GDM1 (cell line): ENCODE results near the gene WRAP73.

ENCODE experiments used
- DNase-seq: peaks from one replicate; lab custom pipeline; 2025; lab: John Stamatoyannopoulos, UW

Gene WRAP73

DNA sequence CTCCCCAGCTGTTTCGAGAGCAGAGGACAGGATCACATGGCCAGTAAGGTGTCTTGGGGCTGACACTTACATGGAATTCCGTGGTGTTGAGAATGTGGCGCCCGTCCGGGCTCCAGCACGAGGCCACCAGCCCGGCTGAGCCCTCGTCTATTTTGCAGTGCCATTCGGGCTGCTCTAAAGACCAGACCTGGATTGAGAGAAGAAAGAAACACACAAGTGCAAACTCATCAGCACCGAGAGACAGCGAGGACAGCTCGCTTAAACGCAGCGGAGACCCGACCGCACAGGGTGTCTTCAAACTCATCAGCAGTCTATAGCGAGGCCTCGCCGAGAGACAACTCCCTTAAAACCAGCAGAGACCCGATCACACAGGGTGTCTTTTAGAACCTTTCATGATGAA, 3.3 kb downstream of the WRAP73 start:
- no peak for DNase-seq

DNA sequence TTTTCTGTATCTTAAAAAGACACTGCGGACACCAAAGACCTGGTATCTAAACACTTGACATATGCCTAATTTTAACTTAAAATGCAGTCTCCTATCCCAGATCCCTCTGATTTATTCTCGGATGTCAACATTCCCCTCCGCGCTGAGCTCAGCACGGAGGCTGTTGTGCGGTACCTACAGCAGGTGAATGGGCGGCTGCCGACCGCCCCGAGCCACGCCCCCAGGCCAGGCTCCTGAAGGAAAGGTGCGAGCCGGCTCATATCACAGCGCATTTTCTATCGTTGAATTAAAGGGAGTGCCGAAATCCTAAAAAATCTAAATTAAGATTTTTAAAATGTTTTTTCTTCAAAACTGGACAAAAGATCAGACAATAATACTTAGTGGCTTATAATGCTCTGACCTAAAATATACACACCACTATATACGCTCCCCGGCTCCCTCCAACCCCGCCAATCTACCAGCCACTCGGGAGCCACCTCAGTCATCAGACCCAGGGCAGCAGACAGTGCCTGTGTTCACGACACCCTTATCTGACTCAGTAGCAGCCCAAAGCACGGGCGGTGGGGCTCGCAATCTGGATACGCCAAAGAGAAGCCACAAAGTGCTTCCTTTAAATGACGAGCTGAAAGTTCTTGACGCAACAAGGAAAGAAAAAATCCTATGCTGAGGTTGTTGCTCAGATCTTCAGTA, 4.1 kb downstream of the WRAP73 start:
- no peak for DNase-seq

DNA sequence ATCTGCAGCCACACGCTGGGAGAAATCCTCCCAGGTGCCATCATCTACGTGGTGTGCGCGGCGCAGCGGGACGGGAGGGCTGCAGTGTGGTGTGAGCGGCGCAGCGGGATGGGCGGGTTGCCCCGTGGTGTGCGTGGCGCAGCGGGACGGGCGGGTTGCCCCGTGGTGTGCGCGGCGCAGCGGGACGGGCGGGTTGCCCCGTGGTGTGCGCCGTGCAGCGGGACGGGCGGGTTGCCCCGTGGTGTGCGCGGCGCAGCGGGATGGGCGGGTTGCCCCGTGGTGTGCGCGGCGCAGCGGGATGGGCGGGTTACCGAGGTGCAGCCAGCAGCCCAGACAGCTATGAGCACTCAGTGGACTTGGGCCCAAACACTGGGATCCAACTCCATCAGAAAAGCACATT, 4.7 kb downstream of the WRAP73 start:
- no peak for DNase-seq

DNA sequence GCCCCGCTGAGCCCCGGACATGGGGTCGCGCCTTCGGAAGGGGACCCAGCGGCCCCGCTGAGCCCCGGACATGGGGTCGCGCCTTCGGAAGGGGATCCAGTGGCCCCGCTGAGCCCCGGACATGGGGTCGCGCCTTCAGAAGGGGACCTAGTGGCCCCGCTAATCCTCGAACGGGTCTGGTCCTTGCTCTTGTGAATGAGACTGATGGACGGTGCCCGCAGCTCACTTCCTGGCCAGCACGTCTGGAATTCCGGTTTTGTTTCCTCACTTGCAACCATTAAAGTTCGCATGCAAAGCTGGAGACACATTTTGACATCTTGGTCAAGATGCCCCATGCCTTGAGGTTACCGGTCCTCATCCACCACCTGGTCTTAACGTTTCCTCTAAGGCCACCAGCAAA, 5.6 kb downstream of the WRAP73 start:
- DNase-seq = no peak

DNA sequence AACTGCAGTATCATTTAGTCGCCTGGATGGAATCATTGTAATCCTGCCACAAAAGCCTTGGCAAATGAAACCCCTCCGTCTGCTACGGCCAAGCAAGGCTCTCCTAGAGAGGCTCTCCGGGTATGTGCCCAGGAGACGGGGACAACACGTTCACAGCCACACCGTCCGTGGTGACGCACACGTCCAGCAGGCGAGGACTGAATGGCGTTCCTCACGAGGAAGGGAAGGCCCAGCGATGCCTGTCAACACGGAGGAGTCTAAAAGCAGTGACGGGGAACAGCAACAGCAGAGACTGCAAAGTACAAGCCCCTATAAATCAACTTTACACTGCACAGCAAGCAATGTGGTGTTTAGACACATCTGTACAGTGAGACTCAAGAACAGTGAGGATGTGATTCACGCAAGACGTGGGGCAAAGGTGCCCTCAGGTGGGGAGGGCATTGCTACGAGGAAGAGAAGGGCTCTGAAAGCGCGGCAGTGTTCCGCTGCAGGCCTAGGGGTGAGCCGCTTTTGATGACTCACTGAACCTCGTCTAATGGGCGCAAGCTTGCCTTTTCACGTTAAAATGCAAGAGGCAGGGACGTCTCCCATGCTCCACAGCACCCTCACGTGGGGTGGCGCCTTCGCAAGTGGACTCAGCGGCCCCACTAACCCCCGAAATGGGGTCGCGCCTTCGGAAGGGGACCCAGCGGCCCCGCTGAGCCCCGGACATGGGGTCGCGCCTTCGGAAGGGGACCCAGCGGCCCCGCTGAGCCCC, 6.8 kb downstream of the WRAP73 start:
- no peak for DNase-seq

DNA sequence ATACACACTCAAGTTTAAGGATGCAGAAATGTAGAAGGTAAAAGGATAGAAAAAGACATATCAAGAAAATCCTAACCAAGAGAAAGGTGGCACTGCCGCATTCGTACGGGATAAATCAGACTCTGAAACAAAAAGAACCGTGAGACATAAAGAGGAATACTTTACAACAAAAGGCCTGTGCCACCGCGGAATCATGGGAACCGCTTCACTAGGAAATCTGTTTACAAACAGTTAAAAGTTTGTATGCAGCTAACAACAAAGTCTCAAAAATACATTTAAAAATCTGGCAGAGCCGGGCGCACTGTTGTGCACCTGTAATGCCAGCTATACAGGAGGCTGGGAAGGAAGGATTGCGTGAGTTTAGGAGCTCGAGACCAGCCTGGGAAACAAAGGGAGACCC, 8.1 kb downstream of the WRAP73 start:
- no peak for DNase-seq

DNA sequence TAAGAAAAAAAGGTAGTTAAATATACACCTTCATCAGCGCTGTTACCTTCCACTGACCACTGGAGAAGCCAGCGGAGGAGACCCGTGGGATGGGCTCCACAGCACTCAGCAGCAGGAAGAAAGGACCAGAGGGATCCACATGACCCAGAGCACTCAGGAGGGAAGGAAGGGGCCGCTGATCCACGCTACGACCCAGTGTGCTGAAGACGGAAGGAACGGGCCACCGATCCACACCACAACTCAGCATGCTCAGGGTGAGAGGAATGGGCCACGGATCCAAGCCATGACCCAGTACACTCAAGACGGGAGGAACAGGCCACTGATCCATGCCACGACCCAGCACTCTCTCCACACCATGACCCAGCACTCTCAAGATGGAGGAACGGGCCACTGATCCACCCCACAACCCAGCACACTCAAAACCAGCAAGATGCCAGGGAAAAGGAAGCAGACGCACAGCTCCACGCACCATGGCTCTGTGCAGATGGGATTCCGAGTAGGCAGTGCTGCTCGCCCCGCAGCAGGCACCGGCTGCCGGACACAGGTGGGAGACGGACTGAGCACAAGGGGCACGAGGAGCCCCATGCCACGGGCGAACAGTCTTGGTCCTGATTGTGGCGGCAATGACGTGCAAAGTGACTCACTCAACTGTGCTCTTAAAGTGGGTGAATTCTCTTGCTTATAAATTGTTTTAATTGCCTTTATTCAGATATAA, 8.7 kb downstream of the WRAP73 start:
- no peak for DNase-seq

DNA sequence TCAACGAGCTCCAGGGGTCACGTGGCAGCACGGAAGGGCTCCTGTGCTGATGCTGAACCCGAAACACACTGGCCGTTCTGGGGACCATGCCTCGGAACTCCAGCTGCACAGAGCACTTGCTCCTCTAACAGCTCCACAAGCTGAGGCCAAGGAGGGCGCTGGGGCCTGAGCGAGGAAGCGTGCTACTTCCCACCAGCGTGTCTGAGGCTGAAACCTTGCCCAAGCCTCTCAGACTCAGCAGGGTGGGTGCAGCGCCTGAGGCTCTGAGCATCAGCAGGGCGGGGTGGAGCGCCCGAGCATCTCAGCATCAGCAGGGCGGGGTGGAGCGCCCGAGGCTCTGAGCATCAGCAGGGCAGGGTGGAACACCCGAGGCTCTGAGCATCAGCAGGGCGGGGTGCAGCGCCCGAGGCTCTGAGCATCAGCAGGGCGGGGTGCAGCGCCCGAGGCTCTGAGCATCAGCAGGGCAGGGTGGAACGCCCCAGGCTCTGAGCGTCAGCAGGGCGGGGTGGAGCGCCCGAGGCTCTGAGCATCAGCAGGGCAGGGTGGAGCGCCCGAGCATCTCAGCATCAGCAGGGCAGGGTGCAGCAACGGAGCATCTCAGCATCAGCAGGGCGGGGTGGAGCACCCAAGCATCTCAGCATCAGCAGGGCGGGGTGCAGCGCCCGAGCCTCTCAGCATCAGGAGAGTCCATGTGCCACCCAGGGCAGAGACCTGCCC, 9.6 kb downstream of the WRAP73 start:
- no peak for DNase-seq

DNA sequence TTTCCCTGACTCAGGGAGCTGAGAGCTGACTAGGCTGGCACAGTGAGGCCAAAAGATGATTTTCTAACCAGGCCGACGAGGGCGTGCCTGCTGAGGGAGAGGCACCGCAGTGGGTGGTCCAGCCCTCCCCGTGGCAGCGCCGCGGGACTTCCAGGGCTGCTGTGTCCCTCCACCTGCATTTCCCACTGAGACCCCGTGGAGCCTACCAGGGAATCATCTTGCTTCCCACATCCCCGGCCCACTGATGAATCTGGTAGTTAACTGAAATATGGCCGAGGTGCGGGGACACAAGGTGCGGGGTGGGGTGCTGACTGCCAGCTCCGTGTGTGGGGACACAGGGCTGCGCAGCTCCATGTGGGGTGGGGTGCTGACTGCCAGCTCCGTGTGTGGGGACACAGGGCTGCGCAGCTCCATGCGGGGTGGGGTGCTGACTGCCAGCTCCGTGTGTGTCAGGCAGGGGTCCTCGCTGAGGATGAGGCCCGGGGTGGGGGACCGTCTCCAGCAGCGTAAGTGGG, 10.4 kb downstream of the WRAP73 start:
- no peak for DNase-seq

DNA sequence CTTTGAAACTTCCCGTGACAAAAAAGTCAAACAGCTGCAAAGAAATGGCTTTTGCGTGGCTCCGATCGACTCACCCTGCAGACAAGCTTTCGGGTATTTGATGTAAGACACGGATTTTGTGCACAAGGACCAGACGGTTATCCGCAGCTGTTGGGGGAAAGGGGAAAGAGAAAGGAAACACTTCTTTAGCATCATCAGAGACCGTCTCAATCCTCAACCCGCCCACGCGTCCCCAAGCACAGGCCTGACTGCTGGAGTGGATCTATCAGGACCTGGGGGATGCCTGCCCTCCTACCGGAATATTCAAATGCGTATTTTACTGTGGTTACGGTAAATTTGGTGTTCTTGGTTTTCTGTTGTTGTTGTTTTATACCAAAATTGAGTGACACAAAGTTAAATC, 11.2 kb downstream of the WRAP73 start:
- no peak for DNase-seq

DNA sequence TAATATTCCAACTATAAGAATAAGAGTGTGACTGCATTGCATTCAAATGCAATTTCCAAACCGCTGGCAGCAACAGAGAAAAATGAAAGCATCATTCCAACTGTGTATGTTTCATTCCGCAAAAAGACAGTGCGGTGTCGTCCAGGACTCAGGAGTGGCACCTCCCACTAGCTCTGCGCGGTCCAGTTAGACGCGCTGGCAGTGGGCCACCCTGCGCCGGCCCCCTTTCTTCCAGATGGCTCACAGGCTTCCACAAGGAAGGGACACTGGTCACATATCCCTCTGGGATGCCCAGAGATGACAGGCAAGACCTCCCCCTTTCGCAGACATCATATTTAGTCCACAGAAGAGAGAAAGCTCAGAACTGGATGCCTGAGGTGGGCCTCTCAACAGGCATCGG, 11.9 kb downstream of the WRAP73 start:
- no peak for DNase-seq

DNA sequence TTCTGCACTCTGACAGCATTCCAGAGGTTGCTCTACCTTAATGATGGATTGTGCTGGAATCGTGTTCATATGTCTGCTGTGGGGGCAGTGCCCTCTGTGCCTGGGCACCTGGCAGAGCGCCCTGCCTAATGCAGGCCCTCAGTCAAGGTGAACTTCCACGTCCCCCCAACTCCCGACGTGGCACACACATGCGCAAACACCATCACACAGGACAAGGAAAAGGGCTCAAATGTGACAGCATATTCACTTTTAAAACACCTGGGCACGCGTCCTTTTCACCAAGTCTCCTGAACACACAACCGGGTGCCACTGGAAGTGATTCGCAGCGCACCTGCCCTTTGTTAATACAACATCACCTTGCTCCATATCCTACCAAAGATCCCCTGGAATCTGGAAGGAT, 13.4 kb downstream of the WRAP73 start:
- DNase-seq = no peak

DNA sequence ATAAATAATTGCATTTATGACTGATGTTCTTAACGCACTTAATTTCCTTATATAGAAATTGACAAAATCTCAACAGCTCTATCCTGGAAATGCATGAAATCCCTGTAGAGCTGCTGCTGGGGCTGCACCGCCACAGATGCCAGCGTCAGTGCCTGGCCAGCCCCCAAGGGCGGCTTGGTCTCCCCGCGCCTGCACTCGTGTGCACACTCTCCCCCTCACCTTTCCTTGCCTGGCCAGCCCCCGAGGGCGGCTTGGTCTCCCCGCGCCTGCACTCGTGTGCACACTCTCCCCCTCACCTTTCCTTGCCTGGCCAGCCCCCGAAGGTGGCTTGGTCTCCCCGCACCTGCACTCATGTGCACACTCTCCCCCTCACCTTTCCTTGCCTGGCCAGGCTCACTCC, 13.8 kb downstream of the WRAP73 start:
- no peak for DNase-seq

DNA sequence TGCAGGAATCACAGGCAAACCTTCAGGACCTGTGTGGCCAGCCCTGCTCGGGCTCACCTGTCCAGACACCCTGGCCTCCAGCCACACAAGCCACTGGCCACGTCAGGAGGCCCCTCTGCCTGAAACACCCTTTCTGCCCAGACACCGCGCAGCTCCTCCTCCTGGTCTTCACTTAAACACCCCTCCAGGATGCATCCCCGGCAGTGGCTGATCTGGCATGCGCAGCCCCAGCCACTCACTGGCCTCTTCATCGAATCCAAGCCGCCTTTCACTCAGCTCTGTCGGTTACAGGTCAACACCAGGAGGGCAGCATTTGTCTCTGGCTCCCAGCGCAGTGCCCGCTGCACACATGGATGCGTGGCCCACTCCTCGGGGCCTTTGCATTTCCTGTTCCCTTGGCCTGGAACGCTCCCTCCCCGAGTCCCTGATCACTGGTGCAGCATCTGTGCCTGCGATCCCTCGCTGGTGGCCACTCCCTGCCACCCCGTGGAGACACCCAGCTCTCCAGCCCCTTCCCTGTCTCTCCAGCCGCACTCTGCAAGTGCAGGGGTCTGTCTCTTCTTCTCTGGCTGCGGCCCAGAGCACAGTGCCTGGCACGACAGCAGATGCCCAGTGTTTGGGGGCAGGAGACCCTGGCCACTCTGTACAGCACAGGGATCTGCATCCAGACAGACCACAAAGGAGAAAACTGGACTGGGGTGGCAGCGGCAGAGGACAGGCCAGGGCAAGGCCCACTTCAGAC, 15.7 kb downstream of the WRAP73 start:
- no peak for DNase-seq

DNA sequence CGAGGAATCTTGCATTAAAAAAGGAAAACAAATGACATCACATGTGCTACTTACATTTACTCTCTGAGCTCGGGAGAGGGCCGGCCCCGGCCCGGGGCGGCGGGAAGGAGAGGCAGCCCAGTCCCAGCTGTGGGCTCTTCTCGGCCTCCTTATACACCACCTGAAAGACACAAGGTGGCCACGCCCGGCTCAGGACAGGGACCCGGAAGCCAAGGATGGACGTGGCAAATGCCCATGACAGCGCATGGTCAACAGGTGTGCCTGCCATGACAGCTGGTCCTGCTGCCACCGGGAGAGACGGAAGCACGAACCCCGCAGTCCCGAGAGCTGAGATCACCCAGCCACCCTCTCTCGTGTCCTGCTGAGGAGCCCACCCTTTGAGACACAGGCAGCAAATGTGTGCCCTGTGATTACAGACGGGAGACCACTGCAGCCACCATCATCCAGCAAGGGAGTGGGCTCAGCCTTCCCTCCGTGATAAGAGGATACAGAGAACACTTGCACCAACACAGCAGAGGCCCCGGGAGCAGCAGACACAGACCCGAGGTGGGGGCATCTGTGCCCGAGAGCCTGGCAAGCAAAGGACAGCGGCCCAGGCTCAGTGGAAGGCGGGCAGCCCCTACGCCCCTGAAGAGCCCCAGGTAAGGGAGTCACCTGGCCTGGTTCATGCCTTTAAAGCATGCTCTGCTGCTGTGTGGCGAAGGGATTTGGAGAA, 16.4 kb downstream of the WRAP73 start:
- no peak for DNase-seq

DNA sequence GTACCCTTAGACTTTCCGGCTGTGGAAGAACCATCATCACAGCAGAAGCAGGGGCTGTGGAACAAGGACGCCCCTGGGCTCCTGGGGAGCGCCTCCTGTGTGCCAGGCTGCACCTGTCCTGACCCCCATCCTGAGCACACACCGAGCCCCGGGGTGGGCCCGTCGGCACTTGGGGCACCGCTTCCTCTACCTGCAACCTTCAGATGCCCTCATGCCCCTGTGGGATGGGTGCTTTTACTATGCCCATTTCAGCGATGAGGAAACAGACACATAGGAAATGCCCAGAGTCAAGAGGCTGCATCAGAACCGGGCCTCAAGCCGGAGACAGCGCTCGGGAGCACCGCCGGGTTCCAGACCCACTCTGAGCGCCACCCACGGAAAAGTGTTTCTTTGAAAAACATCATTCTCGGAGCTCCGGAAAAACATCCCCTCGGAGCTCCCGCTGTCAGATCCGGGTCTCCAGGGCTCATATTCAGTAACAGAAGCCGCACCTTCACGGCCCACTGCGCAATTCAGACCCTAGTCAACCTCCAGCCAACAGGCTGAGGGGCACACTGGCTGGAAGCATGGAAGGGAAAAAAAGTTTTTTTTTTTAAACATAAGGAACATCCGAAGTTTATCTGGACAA, 17.1 kb downstream of the WRAP73 start:
- no peak for DNase-seq

DNA sequence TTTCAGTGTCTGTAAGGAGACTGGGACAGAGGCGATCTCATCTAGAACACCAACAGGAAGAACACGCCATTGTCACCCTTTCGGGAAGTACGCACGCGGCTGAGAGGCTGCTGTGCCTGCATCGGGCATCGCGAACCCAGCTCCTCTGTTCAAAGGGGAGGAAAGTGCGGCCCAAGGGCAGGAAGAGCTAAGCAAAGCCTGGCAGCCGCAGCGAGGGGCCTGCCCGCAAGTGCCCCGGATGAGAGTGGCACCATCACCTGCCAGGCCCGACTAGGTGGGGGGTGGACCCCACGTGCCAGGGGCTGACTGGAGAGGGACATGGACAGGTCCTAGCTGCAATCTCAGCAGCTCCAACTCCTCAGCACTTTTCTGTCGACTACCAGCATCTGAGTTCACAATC, 17.6 kb downstream of the WRAP73 start:
- DNase-seq = no peak

DNA sequence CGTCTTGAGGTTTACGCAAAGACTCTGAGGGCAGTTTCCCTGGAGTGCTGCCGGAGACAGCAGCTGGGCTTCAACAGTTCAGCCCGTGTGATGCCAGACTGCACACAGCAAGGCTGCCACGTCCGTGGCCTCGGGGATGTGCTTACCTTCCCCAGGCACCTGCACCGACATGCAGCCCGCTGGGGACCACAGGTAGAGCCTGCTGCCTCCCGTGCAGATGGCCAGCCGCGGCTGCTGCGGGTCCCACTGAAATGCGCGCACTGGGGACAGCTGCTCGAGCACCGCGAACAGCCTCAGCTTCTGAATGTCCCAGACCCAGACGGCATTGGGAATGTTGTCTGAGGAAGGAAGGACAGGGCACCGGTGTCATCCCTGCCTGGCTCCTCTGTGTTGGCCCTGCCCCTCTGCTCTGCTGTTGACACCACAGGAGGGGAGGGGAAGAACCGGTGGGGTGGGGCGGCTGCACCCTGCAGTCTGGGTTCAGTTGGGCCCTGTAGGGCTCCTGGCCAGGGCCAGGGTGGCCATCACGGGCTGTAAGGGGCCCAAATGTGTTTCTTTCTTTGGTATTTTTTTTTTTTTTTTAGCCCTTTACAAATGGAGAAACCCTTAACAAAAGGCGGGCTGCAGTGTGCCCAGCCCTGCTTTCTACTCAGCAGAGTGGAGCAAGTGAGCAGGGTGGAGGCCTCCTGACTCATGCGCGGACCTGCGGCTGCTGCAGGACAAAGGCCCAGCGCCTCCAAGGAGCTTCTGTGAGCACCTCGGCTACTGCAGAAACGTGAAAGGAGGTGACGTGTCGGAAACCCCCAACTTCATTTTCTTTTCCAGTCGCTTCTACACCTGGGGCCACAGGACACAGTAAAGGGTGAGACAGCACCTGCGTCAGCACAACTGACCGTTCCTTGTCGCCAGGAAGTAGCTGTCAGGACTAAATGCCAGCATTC, 18.3 kb downstream of the WRAP73 start:
- no peak for DNase-seq

DNA sequence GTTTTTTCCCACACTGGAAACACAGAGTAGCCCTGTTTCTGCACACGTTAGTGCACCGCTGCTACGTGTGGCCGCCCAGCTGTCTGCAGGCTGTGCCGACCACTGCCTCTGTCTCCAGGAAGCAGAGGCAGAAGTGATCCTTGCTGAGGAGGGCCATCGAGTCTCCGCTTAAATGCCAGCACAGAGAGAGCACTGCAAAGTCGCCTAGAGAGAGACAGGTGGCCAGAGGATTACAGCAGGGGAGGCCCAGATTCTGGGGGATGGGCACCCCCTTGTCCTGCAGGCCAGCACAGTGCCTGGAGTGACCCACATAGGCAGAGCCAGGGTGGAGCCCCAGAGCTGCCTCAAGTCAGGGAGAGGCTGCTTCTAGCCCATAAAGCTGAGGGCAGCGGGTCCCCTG, 19.0 kb downstream of the WRAP73 start:
- DNase-seq = no peak
